Heart right ventricle (tissue), 16 donors: ENCODE data around the gene WBP2NL. TPM values are rescaled to one million over a fixed set of nuclear protein-coding genes. Genes with fewer than 3 reads are reported as not detected.
A peak's percentile ranks its signal among the peaks of the same experiment; 100 is the strongest.

Source experiments
- ATAC-seq, 8 donors: fragments of 200-7000 bp; cut with Tn5 transposase; one replicate each; pipeline ENCODE4 v1.9.1; 2020; ENCODE audit warnings: mild to moderate bottlenecking in 8 of 8, moderate library complexity in 8 of 8, moderate number of reproducible peaks in 1 of 8
- DNase-seq, 2 donors: peaks; one replicate each; pipeline ENCODE4 v3.0.0-alpha.2; 2020
- H3K27ac ChIP-seq, 10 donors: fragments of 200-600 bp; sonication (generic) in 2 of 10; one replicate each; pipeline versions ENCODE4 v1.5.0 to v1.8.0; 2020 to 2022; ENCODE audit warnings: mild to moderate bottlenecking in 3 of 10
- H3K27me3 ChIP-seq, 7 donors: fragments of 200-600 bp; one replicate each; pipeline ENCODE4 v1.8.0; 2021 to 2022; ENCODE audit warnings: mild to moderate bottlenecking in 2 of 7
- H3K36me3 ChIP-seq, 9 donors: fragments of 200-600 bp; sonication (generic) in 1 of 9; one replicate each; pipeline versions ENCODE4 v1.5.0 to v1.8.0; 2020 to 2022; ENCODE audit warnings: mild to moderate bottlenecking in 2 of 9
- H3K4me1 ChIP-seq, 9 donors: fragments of 200-600 bp; sonication (generic) in 1 of 9; one replicate each; pipeline versions ENCODE4 v1.5.0 to v1.8.0; 2020 to 2022; ENCODE audit warnings: mild to moderate bottlenecking in 4 of 9
- H3K4me3 ChIP-seq, 10 donors: fragments of 200-600 bp; sonication (generic) in 2 of 10; one replicate each; pipeline versions ENCODE4 v1.5.0 to v1.8.0; 2020 to 2022; ENCODE audit warnings: mild to moderate bottlenecking in 7 of 10, moderate library complexity in 2 of 10
- H3K9me3 ChIP-seq, 11 donors: fragments of 200-600 bp in 10 of 11; sonication (generic) in 2 of 11; one replicate each; pipeline versions ENCODE4 v1.5.0 to v1.8.0; 2013 to 2022; ENCODE audit warnings: mild to moderate bottlenecking in 2 of 11, control low read depth in 1 of 11, moderate library complexity in 1 of 11
- CTCF ChIP-seq, 9 donors: fragments of 200-600 bp; sonication (generic) in 2 of 9; IDR thresholded peaks; one replicate each; pipeline versions ENCODE4 v1.5.0 to v1.8.0; 2021 to 2022; ENCODE audit warnings: antibody characterized with exemption in 9 of 9, mild to moderate bottlenecking in 5 of 9, moderate library complexity in 1 of 9
- WGBS, 2 donors: extraction: QIAGEN DNeasy Blood & Tissue Kit; methylation state at CpG; one replicate each; pipeline ENCODE4 v1.1.7; 2013; ENCODE audit warnings: inconsistent platforms in 1 of 2; 5-methylcytosine and 5-hydroxymethylcytosine counted together
- intact Hi-C, 10 donors: fragments of 100-400 bp; cut with DNase I; formaldehyde crosslinking; loops; one replicate each; pipeline versions ENCODE4 v1.11.1 to v1.14.2; 2022
- polyA plus RNA-seq, 2 donors: library from polyadenylated mRNA; stranded (reverse); fragments of 200-250 nt; gene quantifications; one replicate each; pipeline ENCODE4 v1.2.3, GENCODE V29; 2013
- total RNA-seq, 10 donors: library from RNA; stranded (reverse); fragmentation: NEBNext Ultra II Directional in 3 of 10; extraction: Animal tissue kit (Norgen Biotek cat#: 25700) in 3 of 10; gene quantifications; one replicate each; pipeline versions ENCODE4 v1.2.1 to v1.2.4, GENCODE V29; 2021 to 2023
- donor health status: Arrhythmogenic right ventricular cardiomyopathy.
- donor health status: ischemic (EF 13 %, LVEDD 7.1; RV severe dilation, severe dysfunction).
- donor health status: healthy with polysubstance abuse.
- donor health status: DM: no; HTN: yes; CAD: no.
- donor health status: DM: no; HTN: no; CAD: no.
- donor health status: ischemic (EF 25% LVEDD 6.9; RV normal size, moderate dysfunction).
- donor health status: ischemic (EF 25% LVEDD 5.7; RV mildly dilated, moderate dysfunction).
- donor health status: healthy.
- donor health status: DM: yes; HTN: yes; CAD: no.
- donor health status: Ischemic cardiomyopathy.
- donor health status: ischemic (EF 35%, LVEDD 5.7; RV mildly dilated, moderate dysfunction).
- donor health status: nonischemic (EF 11% LVEDD 7.7; RV severe dilation, severe dysfunction).
- donor health status: DM: yes; HTN: yes; CAD: no.
- donor health status: PGD.
- donor health status: ischemic (EF 29% LVEDD 5.4; RV normal size, mild dysfunction).
- donor health status: nonischemic (EF 23%, LVEDD 6.1; RV moderate dilation, normal function).

Gene WBP2NL
- total and polyA plus RNA-seq, 12 donors, result 0.09 to 0.81 (median 0.21) TPM; not detected in 5

- 87 to 100% methylated on average over 2 of the region's 2 CpGs for WGBS, 2 donors
- no peak for ATAC-seq
- H3K36me3 ChIP-seq, result no peaks in the 10 kb centered on the region
- no peak overlapping the region for H3K27ac ChIP-seq
- peaks cover 0 to 6% (median 4%) of the 10 kb centered on the region in 9 donors for H3K4me1 ChIP-seq
- no peak for DNase-seq
- no peak for TF ChIP-seq CTCF (IDR thresholded peaks at IDR 0.05)
- intact Hi-C loops, result loop anchor here in 1 of 10 donors (5.0 kb wide), 1 partner anchor 265 kb away; no protein-coding TSS in a partner anchor
- H3K9me3 ChIP-seq, result no peaks in the 10 kb centered on the region
- no peak overlapping the region for H3K4me3 ChIP-seq
- peaks cover 0 to 19% (median 7%) of the 10 kb centered on the region in 7 donors for H3K27me3 ChIP-seq
Observed at GRCh38 chr22:41952713-41953112, 45.9 kb upstream of the WBP2NL start.

- WGBS, 2 donors, result 49 to 51% methylated on average over 23 of the region's 23 CpGs
Observed at GRCh38 chr22:41957941-41958556, 40.5 kb upstream of the WBP2NL start.

GRCh38 chr22:41963453-41964111, 35.0 kb upstream of the WBP2NL start:
- H3K4me3 ChIP-seq, result no peak overlapping the region
- peaks cover 0 to 7% (median 0%) of the 10 kb centered on the region in 9 donors for H3K4me1 ChIP-seq
- H3K36me3 ChIP-seq, result no peaks in the 10 kb centered on the region
- no peak for ATAC-seq
- no peak for TF ChIP-seq CTCF (IDR thresholded peaks at IDR 0.05)
- peaks cover 0 to under 1% (median 0%) of the 10 kb centered on the region in 7 donors for H3K27me3 ChIP-seq
- intact Hi-C loops, result loop anchor here in 6 of 10 donors (10.0 kb wide), 4 partner anchors 151 to 511 kb away; partner anchors contain the start of gene NFAM1 (in 3 of the 6)
- no peaks in the 10 kb centered on the region for H3K9me3 ChIP-seq
- 72 to 74% methylated on average over 9 of the region's 9 CpGs for WGBS, 2 donors
- H3K27ac ChIP-seq, result no peak overlapping the region
- no peak for DNase-seq

More at GRCh38 chr22:41957941-41958556, 40.5 kb upstream of the WBP2NL start:
- peaks cover 0 to 18% (median 8%) of the 10 kb centered on the region in 7 donors for H3K27me3 ChIP-seq
- peak in 7 of 8 donors; percentile 3 to 48 (median 14) for ATAC-seq
- peak in 5 of 9 donors; percentile 2 to 43 (median 5) for TF ChIP-seq CTCF (IDR thresholded peaks at IDR 0.05)
- DNase-seq, result no peak
- H3K4me1 ChIP-seq, result peaks cover 0 to 15% (median 8%) of the 10 kb centered on the region in 9 donors
- H3K36me3 ChIP-seq, result no peaks in the 10 kb centered on the region
- H3K9me3 ChIP-seq, result no peaks in the 10 kb centered on the region
- intact Hi-C loops, result loop anchor here in 1 of 10 donors (5.0 kb wide), 1 partner anchor 261 kb away; the partner anchor contains the start of gene MEI1
- H3K27ac ChIP-seq, result no peak overlapping the region
- peak overlapping the region in 6 of 10 donors; percentile 17 to 32 (median 28) for H3K4me3 ChIP-seq

- Histone ChIP-seq H3K27me3 (peaks cover 0 to 6% (median 0%) of the 10 kb centered on the region in 7 donors), H3K36me3 (no peaks in the 10 kb centered on the region), H3K4me3 (no peak overlapping the region), H3K27ac (no peak overlapping the region), H3K4me1 (peaks cover 0 to 7% (median 0%) of the 10 kb centered on the region in 9 donors), H3K9me3 (no peaks in the 10 kb centered on the region)
- DNase-seq (no peak), ATAC-seq (no peak)
- WGBS, 2 donors, result 69 to 74% methylated on average over 5 of the region's 5 CpGs
- no peak for TF ChIP-seq CTCF (IDR thresholded peaks at IDR 0.05)
- intact Hi-C loops, result loop anchor here in 6 of 10 donors (10.0 kb wide), 4 partner anchors 151 to 511 kb away; partner anchors contain the start of gene NFAM1 (in 3 of the 6)
Observed at GRCh38 chr22:41964112-41964491, 34.5 kb upstream of the WBP2NL start.
